AG04450 (cell line): ENCODE data around the gene ZC3H4. TPM values are rescaled to one million over a fixed set of nuclear protein-coding genes. Genes with fewer than 3 reads are reported as not detected.

Source experiments
- CTCF ChIA-PET: fragments of 300-600, 350-600 bp; formaldehyde crosslinking; extraction: SDS; loops from one replicate; lab custom pipeline; 2022; ENCODE audit warnings: antibody characterized with exemption, inconsistent platforms; lab: Charles Lee
- POLR2A ChIA-PET: fragments of 350-600 bp; formaldehyde crosslinking; extraction: SDS; loops from one replicate; lab custom pipeline; 2021; ENCODE audit warnings: antibody characterized with exemption, inconsistent platforms; lab: Yijun Ruan, JAX
- DNase-seq: peaks from one replicate; pipeline ENCODE4 v3.0.0-alpha.2; 2011; ENCODE audit warnings: low read depth, low spot score
- H3K27ac ChIP-seq: one replicate; pipeline ENCODE4 v1.5.1; 2012; ENCODE audit warnings: low read depth, low read length, control low read depth
- H3K27me3 ChIP-seq: one replicate; pipeline ENCODE4 v1.6.0; 2012; ENCODE audit warnings: low read length; ENCODE audit not compliant: control insufficient read depth, insufficient read depth
- H3K4me3 ChIP-seq: 2 replicates; pipeline ENCODE4 v1.5.1; 2011; ENCODE audit warnings: mild to moderate bottlenecking, low read depth, low read length, control low read depth
- H3K9me3 ChIP-seq: 2 replicates; pipeline ENCODE4 v1.5.1; 2012; ENCODE audit warnings: low read length; ENCODE audit not compliant: control insufficient read depth, insufficient read depth
- polyA plus RNA-seq: library from polyadenylated mRNA; depleted of rRNA; stranded (reverse); fragments of >200 nt; gene quantifications from 2 replicates; pipeline ENCODE4 v1.2.3, GENCODE V29; 2011
- TF ChIP-seq, protein P1 (sequence below): IDR thresholded peaks from 2 replicates; pipeline ENCODE4 v1.5.1; 2011; ENCODE audit warnings: low read depth, low read length, control low read depth, inconsistent platforms

The ZC3H4 gene
- polyA plus RNA-seq, 1 experiment: 4.9 TPM

DNA sequence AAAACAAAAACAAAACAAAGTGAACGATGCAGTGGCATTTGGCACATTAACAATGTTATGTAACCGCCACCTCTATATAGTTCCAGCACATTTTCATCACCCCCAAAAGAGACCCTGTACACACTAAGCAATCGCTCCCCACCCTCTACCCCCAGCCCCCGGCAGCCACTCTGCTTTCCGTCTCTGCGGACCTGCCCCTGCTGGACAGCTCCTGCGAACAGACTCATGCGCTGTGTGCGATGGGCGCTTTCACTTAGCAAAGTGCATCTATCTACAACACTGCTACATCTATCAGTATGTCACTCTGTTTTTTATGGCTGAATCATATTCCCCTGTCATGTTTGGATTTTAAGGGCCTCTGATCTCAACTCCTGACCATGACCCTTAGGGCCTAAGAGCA, 40.0 kb downstream of the ZC3H4 start:
- Histone ChIP-seq H3K27ac (no peak overlapping the region), H3K4me3 (no peak overlapping the region), H3K9me3 (no peaks in the 10 kb centered on the region; the same call in 1 of the 2 replicates), H3K27me3 (no peaks in the 10 kb centered on the region)
- TF ChIP-seq, protein P1, sequence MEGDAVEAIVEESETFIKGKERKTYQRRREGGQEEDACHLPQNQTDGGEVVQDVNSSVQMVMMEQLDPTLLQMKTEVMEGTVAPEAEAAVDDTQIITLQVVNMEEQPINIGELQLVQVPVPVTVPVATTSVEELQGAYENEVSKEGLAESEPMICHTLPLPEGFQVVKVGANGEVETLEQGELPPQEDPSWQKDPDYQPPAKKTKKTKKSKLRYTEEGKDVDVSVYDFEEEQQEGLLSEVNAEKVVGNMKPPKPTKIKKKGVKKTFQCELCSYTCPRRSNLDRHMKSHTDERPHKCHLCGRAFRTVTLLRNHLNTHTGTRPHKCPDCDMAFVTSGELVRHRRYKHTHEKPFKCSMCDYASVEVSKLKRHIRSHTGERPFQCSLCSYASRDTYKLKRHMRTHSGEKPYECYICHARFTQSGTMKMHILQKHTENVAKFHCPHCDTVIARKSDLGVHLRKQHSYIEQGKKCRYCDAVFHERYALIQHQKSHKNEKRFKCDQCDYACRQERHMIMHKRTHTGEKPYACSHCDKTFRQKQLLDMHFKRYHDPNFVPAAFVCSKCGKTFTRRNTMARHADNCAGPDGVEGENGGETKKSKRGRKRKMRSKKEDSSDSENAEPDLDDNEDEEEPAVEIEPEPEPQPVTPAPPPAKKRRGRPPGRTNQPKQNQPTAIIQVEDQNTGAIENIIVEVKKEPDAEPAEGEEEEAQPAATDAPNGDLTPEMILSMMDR: no peak
- CTCF ChIA-PET: no interaction called here
- POLR2A ChIA-PET: no interaction called here
- DNase-seq: no peak

DNA sequence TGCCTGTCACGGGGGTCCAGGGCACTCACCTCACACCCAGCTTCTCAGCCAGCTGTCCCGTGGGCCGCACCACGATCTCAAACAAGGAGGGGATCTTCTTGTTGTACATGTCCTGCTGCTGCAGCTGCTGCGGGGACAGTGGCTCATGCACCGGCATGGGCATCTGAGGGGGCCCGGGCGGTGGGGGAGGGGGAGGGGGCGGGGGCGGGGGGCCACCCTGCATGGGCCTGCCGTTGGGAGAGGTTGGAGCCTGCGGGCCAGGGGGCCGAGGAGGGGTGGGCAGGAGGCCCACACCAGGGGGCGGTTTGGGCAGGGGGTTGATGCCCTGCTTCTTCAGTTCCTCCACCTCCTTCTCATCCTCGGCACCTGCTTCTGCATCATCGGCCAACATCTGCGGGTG, 41.3 kb downstream of the ZC3H4 start:
- Histone ChIP-seq H3K9me3 (no peaks in the 10 kb centered on the region; the same call in 1 of the 2 replicates), H3K27me3 (no peaks in the 10 kb centered on the region), H3K27ac (no peak overlapping the region), H3K4me3 (no peak overlapping the region)
- no peak for DNase-seq
- TF ChIP-seq, protein P1: no peak
- POLR2A ChIA-PET: no interaction called here
- CTCF ChIA-PET: no interaction called here

DNA sequence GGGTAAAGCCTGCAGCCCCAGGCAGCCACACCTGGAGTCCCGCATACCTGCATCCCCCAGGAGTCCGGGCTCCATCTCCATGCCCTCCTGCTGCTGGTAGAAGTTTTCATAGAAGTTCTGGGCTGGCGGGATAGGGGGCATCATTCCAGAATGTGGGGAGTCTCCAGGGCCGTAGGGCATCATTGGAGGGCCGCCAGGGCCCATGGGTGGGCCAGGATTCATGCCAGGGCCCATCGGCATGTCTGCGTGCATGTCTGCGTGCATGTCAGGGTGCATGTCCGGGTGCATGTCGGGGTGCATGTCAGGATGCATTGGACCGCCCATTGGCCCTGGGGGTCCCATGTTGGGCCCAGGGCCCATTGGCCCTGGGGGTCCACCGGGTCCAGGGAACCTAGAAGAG, 41.8 kb downstream of the ZC3H4 start:
- Histone ChIP-seq H3K27me3 (no peaks in the 10 kb centered on the region), H3K27ac (no peak overlapping the region), H3K9me3 (no peaks in the 10 kb centered on the region; the same call in 1 of the 2 replicates), H3K4me3 (no peak overlapping the region)
- CTCF ChIA-PET: no interaction called here
- POLR2A ChIA-PET: no interaction called here
- TF ChIP-seq, protein P1: no peak
- DNase-seq: no peak

DNA sequence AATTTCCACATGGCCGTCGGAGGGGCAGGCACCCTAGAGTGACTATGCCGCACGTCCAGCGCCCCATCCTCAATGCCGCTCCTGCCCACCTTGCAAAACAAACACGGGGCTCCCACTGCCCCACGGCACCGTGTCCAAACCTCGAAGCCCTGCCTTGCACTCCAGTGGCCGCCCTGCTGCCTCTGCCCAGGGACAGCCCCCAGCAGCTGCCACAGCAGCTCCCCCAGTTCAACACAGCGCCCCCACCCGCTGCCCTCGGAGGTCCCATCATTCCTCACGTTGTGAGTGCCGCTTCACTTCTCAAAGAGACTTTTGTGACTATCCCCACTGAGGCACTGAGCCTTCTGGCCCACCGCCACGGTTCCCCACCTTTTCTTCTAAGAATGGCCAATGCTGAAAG, 42.8 kb downstream of the ZC3H4 start:
- CTCF ChIA-PET: no interaction called here
- POLR2A ChIA-PET: no interaction called here
- no peak overlapping the region for H3K27ac ChIP-seq
- no peak overlapping the region for H3K4me3 ChIP-seq
- no peak for DNase-seq
- no peaks in the 10 kb centered on the region for H3K27me3 ChIP-seq
- no peaks in the 10 kb centered on the region; the same call in 1 of the 2 replicates for H3K9me3 ChIP-seq
- TF ChIP-seq, protein P1: no peak

DNA sequence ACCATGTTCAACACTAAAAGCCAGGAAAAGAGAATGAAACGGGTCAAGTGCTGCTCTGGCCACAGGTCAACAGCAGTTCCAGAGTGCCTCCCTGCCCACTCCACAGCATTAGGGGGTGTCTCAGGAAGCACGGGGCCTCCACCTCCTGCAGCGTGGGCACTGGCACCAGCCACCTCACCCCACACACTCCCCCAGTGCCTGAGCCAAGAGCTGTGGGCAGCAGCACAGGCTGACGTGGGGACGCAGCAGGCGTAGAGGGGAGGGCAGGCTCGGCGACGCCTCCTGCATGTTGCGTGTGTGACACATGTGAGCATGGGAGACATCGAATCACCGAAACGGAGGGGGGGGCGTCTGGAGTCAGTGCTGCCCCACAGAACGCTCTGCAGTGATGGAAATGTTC, 43.8 kb downstream of the ZC3H4 start:
- POLR2A ChIA-PET: no interaction called here
- DNase-seq: no peak
- TF ChIP-seq, protein P1: no peak
- Histone ChIP-seq H3K9me3 (no peaks in the 10 kb centered on the region; the same call in 1 of the 2 replicates), H3K27me3 (no peaks in the 10 kb centered on the region), H3K27ac (no peak overlapping the region), H3K4me3 (no peak overlapping the region)
- CTCF ChIA-PET: no interaction called here
